ENCODE measurements around the gene CMKLR1.

CMKLR1 gene

GRCh38 chr12:108313606-108314351 is 25.3 kb downstream of the CMKLR1 start:
- no peak for DNase-seq

- DNase-seq, result no peak
Observed at GRCh38 chr12:108313241-108313605, 25.9 kb downstream of the CMKLR1 start.

- DNase-seq, result peak; percentile 50
Observed at GRCh38 chr12:108312693-108313189, 26.4 kb downstream of the CMKLR1 start.

GRCh38 chr12:108312073-108312659 is 26.9 kb downstream of the CMKLR1 start:
- DNase-seq, result no peak

GRCh38 chr12:108311605-108312004 is 27.5 kb downstream of the CMKLR1 start:
- DNase-seq, result no peak

GRCh38 chr12:108310489-108310888 is 28.6 kb downstream of the CMKLR1 start:
- peak; percentile 73 for DNase-seq

- no peak for DNase-seq
Observed at GRCh38 chr12:108309674-108310312, 29.3 kb downstream of the CMKLR1 start.

- no peak for DNase-seq
Observed at GRCh38 chr12:108308395-108309085, 30.6 kb downstream of the CMKLR1 start.

- no peak for DNase-seq
Observed at GRCh38 chr12:108307006-108307405, 32.1 kb downstream of the CMKLR1 start.

GRCh38 chr12:108306506-108306905 is 32.6 kb downstream of the CMKLR1 start:
- no peak for DNase-seq

- no peak for DNase-seq
Observed at GRCh38 chr12:108305991-108306501, 33.1 kb downstream of the CMKLR1 start.

GRCh38 chr12:108305520-108305919 is 33.6 kb downstream of the CMKLR1 start:
- peak; percentile 60 for DNase-seq

GRCh38 chr12:108304633-108305032 is 34.5 kb downstream of the CMKLR1 start:
- DNase-seq, result no peak

GRCh38 chr12:108303703-108304102 is 35.4 kb downstream of the CMKLR1 start:
- DNase-seq, result no peak

GRCh38 chr12:108302403-108303311 is 36.5 kb downstream of the CMKLR1 start:
- DNase-seq, result peak; percentile 59

GRCh38 chr12:108302016-108302402 is 37.1 kb downstream of the CMKLR1 start:
- no peak for DNase-seq

- DNase-seq, result no peak
Observed at GRCh38 chr12:108301346-108301745, 37.8 kb downstream of the CMKLR1 start.

GRCh38 chr12:108299980-108300696 is 39.0 kb downstream of the CMKLR1 start:
- DNase-seq, result no peak

GRCh38 chr12:108299516-108299915 is 39.6 kb downstream of the CMKLR1 start:
- no peak for DNase-seq

- no peak for DNase-seq
Observed at GRCh38 chr12:108298761-108299275, 40.3 kb downstream of the CMKLR1 start.
